AG20443 (cell line): ENCODE data around the gene FRMD6.
"Not testable (repeated sequence)": the region's sequence is repeated elsewhere in the genome, so short reads cannot be mapped to it uniquely, and the experiment has no call there.

Experiments
- DNase-seq: peaks from one replicate; pipeline ENCODE4 v3.0.0; 2012; ENCODE audit warnings: low spot score, mixed read lengths

FRMD6 gene

DNA sequence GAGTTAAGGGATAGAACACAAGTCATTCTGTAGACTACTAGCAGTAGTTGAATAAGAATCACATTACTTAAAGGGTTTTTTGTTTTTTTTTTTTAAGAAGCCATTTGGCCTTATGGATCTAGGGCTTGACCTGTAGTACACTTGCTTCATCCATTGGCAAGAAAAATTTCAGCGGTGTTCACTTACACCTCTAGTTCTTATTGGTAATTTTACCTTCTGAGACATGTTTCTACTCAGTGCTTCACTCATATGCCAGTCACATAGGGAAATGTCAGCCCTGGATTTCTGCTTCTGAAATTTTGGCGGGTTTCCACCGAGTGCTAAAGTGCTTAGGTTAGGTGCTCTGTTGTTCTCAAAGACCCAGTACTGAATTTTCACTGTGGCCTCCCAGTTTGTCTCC lies 72.9 kb downstream of the FRMD6 start:
- no peak for DNase-seq

DNA sequence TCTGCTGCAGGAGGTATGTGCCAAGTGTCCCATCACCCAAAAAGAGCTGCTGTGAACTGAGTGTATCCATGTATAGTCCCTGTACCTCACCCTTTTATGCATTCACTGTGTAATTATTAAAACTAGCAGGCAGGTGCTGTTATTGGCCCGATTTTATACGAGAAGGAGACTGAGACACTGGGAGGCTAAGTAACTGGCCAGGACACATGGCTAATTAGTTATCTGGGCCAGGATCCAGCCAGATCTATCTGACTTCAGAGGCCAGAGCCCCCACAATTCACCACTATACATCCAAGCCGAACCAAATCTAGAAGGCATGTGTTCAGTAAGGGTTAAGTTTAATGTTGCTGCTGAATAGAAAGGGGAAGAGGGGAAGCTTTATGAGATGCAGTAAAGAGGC lies 73.4 kb downstream of the FRMD6 start:
- DNase-seq, result no peak

DNA sequence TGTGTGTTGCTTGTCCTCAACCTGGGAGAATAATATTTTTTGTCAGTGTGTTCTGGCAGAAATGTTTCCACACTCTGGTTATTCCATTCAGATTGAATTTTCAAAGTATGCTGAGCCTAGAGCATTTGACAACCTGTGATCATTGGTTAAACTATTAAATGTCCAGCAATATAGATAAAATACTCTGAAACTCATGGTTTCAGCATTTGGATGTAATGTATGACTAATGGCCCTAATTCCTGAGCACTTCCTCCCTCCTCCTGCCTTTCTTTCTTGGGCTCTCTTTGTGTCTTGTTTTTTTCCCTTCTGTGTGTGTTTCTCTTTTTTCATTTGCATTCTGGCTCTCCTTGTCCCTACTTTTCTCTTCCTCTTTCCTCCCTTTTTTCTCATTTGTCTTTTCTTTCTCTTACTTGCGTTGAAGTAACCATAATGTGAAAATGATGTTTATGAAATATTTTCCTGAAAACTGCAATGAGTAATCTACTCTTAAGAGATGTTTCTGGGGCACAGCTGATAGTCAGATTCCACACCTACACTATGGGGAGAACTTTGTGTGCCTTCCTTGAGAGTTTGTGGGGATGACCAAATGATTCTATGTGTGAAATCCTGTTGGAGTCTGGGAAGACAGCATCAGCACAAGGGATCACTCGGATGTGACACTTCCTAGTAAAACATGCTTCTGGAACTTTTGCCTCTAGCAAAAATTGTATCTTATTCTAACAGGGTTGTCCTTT lies 74.6 kb downstream of the FRMD6 start:
- peak; percentile 32 for DNase-seq

DNA sequence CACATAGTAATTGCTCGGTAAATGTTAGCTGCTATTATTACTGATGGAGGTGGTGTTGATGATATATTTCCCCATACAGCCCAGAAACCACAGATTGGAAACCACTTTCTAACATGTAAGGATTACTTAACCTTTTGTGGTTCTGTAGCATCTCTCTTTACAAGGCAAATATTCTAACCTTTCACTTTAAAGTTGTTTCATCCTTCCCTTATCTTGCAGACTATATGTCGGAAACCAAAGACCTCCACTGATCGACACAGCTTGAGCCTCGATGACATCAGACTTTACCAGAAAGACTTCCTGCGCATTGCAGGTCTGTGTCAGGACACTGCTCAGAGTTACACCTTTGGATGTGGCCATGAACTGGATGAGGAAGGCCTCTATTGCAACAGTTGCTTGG lies 75.8 kb downstream of the FRMD6 start:
- no peak for DNase-seq

DNA sequence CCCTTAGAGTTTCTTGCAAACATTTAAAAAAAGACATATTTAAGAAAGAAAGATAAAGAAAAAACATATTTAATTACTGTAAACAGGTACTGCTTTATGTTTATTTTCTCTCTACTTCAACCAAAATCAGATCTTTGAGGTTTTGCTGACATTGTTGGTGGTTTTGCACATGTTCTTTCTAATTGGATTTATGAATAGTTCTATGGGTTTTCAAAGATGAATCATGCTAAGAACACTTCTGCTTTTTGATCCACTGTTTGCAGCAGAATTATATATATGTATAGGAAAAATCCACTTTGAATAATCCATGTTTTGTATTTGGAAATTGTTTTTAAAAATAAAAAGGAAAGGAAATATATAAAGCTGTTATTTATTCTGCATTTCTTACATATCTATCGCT lies 78.4 kb downstream of the FRMD6 start:
- DNase-seq, result no peak

DNA sequence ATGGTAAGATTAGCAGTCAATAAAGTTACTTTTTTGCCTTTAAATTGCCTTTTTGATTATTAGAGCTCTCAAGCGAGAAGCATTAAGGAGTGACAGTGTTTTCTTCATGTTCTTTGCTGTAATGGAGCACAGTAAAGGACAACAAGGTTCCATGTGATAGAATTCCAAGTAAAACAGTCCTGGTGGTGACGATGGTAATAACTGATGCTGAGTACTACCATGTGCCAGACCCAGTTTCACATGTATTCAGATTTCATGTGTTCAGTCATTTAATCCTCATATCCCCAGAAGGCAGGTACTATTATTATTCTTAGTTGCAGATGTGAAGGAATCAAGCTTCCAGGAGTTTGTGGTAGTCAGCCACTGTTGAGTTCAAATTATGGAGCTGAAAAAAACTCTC lies 79.0 kb downstream of the FRMD6 start:
- DNase-seq, result no peak

DNA sequence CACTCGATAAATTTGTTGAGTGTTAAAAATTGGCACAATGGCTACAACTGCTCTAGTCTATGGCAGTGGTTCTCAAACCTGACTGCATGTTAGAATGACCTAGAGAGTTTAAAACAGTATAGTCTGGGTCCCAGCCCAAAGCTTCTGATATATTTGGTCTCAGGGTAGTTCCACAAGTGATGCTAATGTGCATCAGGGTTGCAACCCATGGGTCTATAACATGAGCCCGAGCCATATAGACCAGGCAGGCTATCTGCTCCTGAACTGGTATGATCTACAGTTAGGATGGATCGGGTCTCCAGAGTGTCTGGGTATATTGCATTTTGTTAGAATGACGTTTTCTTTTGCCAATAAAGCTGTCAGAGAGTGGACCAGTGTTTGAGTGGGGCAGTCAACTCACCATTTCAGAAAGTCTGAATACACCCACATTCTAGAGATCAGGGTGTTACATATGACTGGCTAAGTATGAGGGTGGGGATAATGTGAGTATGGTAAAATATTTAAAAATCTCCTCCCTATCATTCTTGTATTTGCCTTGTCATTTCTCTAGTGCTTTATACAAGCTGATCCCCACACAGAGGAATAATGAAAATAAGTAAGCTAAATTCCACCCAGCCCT lies 80.9 kb downstream of the FRMD6 start:
- DNase-seq, result no peak

DNA sequence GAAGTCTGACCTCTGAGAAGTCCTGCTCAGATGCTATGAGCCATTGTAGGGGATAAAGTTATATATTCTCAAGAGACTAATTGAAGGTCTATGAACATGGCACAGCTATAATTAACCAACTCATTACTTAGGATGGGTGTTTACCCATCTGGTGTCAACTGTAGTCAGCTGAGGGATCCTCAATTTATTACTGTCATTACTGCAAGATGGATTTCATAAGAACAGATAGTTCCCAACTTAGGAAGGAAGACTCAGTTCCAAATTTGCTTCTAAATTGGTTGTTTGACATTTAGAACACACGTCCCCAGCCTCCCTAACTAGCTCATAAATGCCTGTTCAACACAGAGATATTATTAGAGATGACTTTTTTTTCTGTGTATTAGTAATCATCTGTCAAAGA lies 81.4 kb downstream of the FRMD6 start:
- no peak for DNase-seq

DNA sequence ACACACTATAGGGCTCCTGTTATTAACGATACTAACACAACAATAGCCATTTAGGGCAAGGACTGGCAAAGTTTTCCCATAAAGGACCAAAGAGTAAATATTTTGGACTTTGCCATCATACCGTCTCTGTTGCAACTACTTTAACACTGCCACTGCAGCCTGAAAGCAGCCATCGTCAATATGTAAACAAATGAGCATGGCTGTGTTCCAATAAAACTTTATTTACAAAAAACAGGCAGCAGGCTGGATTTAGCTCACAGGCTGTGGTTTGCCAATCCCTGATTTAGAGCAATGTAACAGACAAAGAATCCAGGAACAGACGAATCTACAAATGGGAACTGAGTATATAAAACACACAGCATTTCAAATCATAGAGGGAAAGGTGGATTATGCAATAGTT lies 84.1 kb downstream of the FRMD6 start:
- no peak for DNase-seq

DNA sequence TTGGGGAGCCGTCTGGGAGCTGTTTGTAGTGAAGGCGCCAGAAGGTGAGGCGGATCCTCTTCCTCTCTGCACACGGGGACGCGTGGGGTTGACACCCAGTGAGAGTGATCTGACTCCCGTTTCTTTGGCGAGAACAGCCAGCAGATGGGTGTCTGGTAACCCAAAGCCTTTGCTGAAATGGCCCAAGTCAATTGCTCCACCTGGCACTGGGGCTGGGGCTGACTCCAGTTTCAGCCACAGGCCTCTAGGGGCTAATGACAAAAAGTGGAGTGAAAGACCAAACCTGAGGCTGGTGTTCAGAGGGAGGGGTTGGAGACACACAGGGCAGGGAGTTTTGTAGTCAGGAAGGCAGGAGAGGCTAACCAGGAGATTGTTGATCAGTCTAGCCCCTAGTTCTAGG lies 87.0 kb downstream of the FRMD6 start:
- no peak for DNase-seq

DNA sequence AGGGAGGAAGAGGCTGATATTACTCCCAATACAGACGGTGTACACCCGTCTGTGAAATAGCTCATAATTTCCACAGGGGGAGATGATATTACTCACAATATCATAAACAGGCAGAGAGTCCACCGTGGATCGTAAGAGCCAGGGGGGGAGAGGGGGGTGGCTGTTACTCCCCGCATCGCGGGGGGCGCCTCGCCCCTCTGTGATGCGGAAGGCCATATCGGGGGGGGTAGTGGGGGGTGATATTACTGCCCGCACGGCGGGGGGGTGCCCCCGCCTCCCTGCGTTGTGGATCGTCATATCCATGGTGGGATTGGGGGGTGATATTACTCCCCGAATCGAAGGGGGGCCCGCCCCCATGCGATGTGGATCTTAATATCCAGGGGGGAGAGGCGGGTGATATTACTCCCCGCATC lies 91.9 kb downstream of the FRMD6 start:
- no peak for DNase-seq

DNA sequence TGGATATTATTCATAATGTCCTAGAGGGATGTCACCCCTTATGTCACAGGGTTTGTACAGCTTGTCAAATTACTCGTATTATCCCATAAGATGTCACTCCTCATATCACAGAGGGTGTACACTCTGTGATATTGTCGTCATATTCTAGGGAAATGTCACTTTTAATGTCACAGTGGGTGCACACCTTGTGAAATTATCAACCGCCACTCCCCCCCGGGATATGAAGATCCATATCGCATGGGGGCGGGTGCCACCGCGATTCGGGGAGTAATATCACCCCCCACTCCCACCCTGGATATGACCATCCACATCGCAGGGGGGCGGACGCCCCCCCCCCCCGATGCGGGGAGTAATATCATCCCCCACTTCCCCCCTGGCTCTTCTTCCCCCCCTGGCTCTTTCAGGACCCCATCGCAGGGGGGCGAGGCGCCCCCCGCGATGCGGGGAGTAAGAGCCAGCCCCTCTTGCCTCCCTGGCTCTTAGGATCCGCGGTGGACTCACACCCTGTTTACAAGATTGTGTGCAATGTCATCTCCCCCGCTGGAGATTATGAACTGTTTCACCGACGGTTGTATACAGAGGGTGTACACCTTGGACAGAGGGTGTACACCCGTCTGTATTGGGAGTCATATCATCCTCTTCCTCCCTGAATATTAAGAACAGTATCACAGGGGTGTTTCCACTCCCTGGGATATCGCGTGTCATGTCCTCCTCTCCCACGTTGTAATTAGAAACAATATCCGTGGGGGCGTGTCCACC lies 92.8 kb downstream of the FRMD6 start:
- no peak for DNase-seq

DNA sequence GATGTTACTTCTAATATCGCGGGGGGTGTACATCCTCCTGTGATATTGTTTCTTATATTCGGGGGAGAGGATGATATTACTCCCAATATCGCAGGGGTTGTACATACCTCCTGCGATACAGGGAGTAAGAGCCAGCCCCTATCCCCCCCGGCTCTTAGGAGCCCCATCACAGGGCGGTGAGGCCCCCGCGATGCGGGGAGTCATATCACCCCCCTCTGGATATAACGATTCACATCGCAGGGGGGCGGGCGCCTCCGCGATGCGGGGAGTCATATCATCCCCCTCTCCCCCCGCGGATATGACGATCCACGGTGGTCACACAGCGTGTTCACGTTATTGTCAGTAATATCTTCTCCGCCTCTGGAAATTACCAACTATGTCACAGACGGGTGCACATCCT lies 95.1 kb downstream of the FRMD6 start:
- DNase-seq, result not testable (repeated sequence)

DNA sequence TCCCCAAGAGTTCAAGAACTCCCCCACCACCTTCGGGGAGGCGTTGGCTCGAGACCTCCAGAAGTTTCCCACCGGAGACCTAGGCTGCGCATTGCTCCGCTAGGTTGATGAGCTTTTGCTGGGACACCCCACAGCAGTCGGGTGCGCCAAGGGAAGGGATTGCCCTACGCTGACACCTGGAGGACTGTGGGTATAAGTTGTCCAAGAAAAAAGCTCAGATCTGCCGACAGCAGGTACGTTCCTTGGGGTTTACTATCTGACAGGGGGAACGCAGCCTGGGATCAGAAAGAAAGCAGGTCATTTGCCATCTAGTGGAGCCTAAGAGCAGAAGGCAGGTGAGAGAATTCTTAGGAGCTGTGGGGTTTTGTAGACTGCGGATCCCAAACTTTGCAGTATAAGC lies 98.8 kb downstream of the FRMD6 start:
- no peak for DNase-seq

DNA sequence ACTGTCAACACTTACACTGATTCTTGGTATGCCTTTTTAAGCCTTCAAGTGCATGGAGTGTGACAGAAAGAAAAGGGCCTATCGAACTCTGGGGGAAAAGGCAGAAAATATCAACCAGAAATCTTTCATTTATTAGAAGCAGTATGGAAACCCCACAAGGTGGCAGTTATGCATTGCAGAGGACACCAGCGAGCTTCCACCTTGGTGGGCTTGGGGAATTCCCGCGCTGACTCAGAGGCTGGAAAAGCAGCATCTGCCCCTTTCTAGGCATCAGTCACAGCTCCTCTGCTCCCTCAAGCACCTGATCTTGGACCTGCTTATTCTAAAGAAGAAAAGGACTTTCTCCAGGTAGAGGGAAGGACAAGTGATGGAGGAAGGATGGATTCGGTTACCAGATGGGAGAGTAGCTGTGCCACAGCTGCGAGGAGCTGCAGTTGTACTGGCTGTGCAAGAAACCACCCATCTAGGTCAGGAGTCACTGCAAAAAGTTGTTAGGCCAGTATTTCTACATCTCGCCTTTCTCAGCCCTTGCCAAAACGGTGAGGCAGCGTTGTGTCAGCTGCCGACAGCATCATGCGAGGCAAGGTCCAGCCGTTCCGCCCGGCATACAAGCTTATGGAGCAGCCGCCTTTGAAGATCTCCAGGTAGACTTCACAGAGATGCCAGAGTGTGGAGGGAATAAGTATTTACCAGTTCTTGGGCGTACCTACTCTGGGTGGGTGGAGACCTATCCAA lies 100.1 kb downstream of the FRMD6 start:
- not testable (repeated sequence) for DNase-seq

DNA sequence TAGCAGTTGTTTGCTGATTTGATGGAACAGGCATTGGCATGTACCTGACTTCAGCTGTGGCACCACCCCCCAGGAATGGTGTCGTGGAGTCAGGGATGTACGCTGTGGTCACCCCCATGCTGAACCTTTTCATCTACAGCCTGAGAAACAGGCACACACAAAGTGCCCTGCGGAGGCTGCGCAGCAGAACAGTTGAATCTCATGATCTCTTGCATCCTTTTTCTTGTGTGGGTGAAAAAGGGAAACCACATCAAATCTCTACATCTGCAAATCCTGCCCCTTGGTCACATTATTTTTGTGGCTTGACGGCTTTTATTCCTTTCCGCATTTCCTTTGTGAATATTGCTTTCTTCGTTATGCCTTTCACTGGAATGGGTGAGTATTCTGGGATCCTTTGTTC lies 106.0 kb downstream of the FRMD6 start:
- not testable (repeated sequence) for DNase-seq

DNA sequence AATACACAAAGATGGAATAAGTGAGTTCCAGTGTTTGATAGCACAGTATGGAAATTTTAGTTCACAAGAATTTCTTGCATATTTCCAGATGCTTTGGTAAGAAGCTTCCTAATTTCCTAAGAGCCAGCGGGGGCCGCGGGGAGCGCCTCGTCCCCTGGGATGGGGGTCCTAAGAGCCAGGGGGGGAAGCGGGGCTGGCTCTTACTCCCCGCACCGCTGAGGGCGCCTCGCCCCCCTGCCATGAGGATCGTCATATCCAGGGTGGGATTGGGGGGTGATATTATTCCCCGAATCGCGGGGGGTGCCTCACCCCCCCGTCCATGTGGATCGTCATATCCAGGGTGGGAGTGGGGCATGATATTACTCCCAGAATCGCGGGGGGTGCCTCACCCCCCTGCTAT lies 108.2 kb downstream of the FRMD6 start:
- no peak for DNase-seq

DNA sequence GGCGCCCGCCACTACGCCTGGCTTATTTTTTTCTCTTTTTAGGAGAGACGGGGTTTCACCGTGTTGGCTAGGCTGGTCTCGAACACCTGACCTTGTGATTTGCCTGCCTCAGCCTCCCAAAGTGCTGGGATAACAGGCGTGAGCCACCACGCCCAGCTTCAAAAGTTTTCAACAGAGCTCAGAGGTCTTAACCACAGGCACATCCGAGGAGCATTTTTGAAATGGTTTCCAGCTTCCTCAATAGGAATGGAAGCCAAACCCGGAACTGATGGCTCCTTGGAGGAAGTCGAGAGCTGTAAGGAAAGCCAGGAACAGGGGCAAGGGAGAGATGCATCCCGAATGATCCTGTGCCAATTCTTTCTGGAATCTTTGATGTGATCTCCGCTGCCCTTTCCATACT lies 114.0 kb downstream of the FRMD6 start:
- DNase-seq, result not testable (repeated sequence)

DNA sequence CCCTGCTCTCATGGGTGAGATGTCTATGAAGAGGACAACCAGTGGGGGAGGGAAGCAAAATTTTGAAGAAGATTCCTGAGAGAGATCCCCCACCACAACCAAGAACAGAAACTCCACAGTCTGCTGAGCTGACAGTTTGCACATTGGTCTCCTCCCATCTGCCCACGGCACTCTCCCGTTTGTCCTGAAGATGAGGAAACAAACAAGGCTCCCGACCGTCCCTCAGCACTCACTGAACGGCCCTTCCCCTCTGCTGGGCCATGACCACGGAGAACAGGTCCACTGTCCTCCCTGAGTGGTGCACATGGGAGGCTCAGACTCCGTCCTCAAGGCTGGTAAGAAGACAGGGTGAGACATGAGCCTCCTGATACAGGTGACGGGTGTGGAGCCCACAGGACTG lies 114.9 kb downstream of the FRMD6 start:
- not testable (repeated sequence) for DNase-seq

DNA sequence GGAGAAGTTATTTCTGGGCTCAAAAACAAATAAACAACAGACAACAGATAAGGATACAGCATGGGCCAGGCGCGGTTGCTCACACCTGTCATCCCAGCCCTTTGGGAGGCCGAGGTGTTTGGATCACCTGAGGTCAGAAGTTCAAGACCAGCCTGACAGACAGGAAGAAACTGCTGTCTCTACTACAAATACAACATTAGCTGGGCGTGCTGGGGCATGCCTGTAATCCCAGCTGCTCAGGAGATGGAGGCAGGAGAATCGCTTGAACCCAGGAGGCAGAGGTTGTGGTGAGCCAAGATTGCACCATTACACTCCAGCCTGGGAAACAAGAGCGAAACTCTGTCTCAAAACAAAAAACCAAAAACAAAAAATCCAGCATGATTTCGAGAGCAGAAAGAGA lies 117.6 kb downstream of the FRMD6 start:
- not testable (repeated sequence) for DNase-seq

DNA sequence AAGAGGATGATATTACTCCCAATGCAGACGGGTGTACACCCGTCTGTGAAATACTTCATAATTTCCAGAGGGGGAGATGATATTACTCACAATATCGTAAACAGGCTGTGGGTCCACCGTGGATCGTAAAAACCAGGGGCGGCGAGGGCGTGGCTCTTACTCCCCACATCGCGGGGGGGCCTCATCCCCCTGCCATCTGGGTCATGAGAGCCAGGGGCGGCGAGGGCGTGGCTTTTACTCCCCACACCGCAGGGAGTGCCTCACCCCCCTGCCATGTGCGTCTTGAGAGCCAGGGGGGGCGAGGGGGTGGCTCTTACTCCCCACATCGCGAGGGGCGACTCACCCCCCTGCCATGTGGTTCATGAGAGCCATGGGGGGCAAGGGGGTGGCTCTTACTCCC lies 122.5 kb downstream of the FRMD6 start:
- DNase-seq, result no peak

DNA sequence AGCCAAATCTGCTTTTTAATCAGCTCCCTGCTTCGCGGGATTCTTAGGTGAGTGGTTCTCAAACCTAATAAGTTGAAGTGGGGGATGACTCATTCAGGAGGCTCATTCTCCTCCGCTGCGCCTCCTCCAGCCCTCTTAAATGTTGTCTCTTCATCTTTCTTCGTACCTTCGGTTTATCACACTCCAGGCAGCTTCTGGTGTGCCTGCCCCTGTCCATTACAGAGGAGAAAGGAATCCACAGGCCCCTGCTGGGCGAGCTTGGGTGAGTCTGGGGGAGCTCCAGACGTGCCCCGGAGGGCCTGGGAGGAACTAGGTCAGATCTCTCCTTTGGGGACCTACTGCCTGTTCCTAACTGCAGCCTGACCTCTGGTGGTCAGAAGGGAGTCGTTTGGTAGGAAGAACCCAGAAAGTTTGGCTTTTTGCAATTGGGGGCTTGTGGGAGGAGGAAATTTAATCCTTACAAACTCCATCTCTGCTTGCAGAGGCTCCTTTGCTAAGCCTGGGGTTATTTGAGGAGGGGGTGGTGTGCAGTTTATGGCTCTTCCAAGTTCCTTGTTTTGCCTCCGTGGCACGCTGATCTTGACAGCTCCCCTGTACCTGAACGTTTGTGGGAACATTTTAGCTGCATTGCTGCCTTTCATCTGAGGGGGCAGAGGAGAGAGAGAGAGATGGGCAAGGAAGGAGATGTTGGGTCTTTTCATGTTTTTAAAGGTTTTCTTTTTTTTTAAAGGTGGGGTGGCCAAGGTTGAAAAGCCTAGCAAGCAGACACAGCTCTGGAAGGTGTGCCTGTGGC lies 124.6 kb downstream of the FRMD6 start:
- DNase-seq, result peak; percentile 83
